Kidney epithelial cell (primary cell): Measurements from ENCODE around the gene ARSB. TPM values are rescaled to one million over a fixed set of nuclear protein-coding genes. Genes with fewer than 3 reads are reported as not detected.

Experiments used
- DNase-seq: peaks from one replicate; pipeline ENCODE4 v3.0.0-alpha.2; 2010; ENCODE audit warnings: low read depth
- H3K27me3 ChIP-seq: 2 replicates; pipeline ENCODE4 v1.6.0; 2011; ENCODE audit warnings: low read length; ENCODE audit not compliant: control insufficient read depth, insufficient read depth
- H3K36me3 ChIP-seq: 2 replicates; pipeline ENCODE4 v1.5.1; 2011; ENCODE audit warnings: low read length; ENCODE audit not compliant: control insufficient read depth, insufficient read depth
- H3K4me3 ChIP-seq: 2 replicates; pipeline ENCODE4 v1.5.1; 2011; ENCODE audit warnings: low read depth, mild to moderate bottlenecking, control low read depth, low read length
- total RNA-seq: library from RNA; depleted of rRNA; stranded (reverse); fragments of >200 nt; gene quantifications from 2 replicates; pipeline ENCODE4 v1.2.3, GENCODE V29; 2015
- TF ChIP-seq, protein P1 (sequence below): IDR thresholded peaks from 2 replicates; pipeline ENCODE4 v1.5.1; 2011; ENCODE audit warnings: mild to moderate bottlenecking, moderate library complexity, low read length, control low read depth, inconsistent platforms; ENCODE audit not compliant: insufficient read depth, poor library complexity, severe bottlenecking

Gene ARSB
- total RNA-seq, 1 donor from 2014 or later, result 17.5 TPM

DNA sequence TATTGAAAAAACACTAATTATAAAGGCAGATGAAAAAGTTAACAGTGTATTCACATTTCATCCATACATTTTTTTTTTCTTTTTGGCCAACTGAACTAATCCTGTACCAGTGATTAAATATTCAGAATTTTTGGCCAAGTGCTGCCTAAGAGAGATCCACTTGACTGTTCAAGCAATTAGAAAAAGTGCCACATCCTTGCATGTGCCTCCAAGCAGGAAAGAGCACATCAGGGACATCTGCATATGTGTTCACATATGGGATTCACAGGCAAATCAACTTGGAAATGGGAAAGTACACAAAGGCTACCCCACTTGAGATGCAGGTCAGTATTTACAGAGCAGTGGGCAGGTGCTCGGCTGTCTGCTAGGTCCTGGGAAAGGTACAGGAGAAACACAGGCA is 173.2 kb downstream of the ARSB start:
- TF ChIP-seq, protein P1, sequence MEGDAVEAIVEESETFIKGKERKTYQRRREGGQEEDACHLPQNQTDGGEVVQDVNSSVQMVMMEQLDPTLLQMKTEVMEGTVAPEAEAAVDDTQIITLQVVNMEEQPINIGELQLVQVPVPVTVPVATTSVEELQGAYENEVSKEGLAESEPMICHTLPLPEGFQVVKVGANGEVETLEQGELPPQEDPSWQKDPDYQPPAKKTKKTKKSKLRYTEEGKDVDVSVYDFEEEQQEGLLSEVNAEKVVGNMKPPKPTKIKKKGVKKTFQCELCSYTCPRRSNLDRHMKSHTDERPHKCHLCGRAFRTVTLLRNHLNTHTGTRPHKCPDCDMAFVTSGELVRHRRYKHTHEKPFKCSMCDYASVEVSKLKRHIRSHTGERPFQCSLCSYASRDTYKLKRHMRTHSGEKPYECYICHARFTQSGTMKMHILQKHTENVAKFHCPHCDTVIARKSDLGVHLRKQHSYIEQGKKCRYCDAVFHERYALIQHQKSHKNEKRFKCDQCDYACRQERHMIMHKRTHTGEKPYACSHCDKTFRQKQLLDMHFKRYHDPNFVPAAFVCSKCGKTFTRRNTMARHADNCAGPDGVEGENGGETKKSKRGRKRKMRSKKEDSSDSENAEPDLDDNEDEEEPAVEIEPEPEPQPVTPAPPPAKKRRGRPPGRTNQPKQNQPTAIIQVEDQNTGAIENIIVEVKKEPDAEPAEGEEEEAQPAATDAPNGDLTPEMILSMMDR, result no peak
- H3K27me3 ChIP-seq, result no peaks in the 10 kb centered on the region
- no peaks in the 10 kb centered on the region for H3K36me3 ChIP-seq
- DNase-seq, result no peak
- H3K4me3 ChIP-seq, result no peak overlapping the region

DNA sequence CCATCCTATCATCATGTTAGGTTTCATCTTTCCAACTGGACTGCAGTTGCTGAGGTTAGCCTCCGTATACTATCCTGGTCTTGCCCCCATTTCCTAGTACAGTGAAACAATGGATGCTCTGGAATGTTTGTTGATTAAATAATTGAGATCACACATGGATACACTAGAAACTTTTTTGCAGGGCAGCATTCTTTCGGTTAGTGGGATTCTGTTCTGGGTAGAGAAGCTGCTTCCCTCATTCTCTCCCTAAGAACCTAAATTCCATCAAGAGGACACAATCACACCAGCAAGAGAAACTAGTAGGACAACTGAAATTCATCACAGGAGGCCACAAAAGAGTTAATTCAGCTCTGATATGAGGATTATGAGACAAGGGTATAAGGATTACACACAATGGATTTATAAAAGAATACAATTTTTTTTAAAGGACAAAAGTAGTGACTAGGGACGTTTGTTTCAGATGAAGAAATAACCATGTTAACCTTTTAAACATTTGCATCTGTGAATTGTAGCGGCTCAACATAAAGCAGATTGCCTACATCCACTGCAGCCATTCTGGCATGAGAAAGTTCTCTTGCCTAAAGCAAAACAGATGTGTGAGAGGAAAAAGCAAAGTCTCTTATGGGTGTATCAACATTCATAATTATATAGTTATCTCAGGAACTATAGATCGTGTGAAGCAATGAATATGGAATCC is 173.8 kb downstream of the ARSB start:
- H3K36me3 ChIP-seq, result no peaks in the 10 kb centered on the region
- no peaks in the 10 kb centered on the region for H3K27me3 ChIP-seq
- TF ChIP-seq, protein P1, result no peak
- no peak for DNase-seq
- no peak overlapping the region for H3K4me3 ChIP-seq

DNA sequence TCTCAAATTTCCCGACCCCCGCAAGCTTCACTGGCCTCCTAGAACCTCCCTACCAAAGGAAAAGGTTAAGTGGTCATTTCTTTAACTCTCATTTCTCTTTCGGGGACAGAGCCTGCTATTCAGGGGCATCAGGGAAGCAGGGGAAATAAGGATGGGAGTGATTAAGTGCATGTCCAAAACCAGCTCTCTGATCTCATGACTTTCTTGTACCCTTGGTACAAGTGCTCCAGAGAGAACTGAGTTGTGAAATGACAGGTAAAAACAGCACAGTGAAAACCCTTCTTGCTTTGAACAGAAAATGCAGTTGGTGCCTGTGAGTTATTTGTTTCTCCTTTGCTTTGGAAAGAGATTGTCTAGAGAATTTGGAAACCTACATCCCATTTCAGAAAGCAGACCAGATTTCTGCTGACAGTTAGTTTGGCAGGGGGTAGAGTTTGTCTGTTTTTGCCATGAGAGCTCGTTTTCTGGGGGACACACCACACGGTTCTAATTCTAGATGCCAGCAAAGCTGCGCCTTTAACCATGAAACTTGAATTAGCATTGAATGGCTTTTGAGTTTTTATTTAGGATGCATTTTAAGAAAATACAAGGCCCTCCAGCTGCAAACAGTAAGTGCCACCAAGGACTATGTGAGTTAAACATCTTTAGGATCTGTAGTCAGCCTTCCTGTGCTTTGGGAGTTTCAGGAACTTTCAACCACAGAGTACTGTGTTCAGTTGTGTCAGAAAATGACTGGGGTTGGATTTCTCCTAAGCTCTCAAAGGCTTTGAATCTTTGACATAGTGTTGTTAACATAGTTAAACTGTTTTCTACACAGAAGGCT is 174.8 kb downstream of the ARSB start:
- TF ChIP-seq, protein P1, result no peak
- no peak overlapping the region for H3K4me3 ChIP-seq
- H3K36me3 ChIP-seq, result no peaks in the 10 kb centered on the region
- no peaks in the 10 kb centered on the region for H3K27me3 ChIP-seq
- no peak for DNase-seq

DNA sequence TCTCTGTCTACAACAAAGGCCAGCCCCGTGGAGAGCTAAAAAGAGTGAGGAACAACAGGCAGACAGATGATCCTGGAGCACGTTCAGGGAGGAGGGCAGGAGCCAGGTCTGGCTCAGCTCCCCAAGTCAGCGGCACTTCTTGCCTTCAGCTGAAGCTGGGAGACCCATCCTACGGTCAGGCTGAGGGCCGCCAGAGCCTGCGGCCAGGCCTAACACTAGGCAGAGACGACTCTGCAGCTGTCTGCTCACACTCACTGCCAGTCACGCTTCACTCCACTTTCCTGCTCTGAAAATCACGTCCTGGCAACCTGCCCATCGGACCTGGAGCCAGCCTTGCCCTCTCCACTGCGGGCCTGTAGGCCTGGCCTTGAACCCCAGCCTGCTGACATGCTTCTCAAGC is 175.7 kb downstream of the ARSB start:
- DNase-seq, result peak; percentile 18
- Histone ChIP-seq H3K4me3 (no peak overlapping the region), H3K27me3 (no peaks in the 10 kb centered on the region), H3K36me3 (no peaks in the 10 kb centered on the region)
- TF ChIP-seq, protein P1, result no peak

DNA sequence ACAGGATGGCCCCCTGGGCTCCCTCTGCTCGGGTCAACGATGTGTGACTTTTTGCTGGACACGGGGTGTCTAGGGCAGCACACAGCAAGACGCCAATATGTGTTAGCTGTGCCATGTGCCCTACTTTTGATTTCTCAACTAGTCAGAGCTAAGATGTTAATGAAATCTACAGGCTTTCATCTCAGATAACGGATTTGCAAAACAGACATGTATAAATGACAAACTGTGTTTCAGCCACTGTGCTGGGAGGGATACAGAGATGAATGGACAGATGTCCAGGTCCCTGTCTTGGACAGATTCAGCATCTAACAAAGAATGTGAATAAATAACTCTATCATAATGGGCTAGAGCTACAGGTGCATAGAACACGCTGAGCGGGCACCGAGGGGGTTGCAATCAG is 176.3 kb downstream of the ARSB start:
- TF ChIP-seq, protein P1, result no peak
- no peak for DNase-seq
- Histone ChIP-seq H3K27me3 (no peaks in the 10 kb centered on the region), H3K4me3 (no peak overlapping the region), H3K36me3 (no peaks in the 10 kb centered on the region)
